Activated CD4-positive, CD25-positive, alpha-beta regulatory T cell (primary cell): ENCODE results near the gene APCDD1.
A peak's percentile ranks its signal among the peaks of the same experiment; 100 is the strongest.
"Not testable (repeated sequence)": the region's sequence is repeated elsewhere in the genome, so short reads cannot be mapped to it uniquely, and the experiment has no call there.

ENCODE experiments used
- DNase-seq, 4 experiments: peaks; one replicate each; lab custom pipeline; 2025; lab: John Stamatoyannopoulos, UW

Gene APCDD1

GRCh38 chr18:10525697-10526560, 71.5 kb downstream of the APCDD1 start, which contains the start of gene NAPG:
NAPG (plus strand) TSS chr18:10526027; CDS start chr18:10526103, 76 bp downstream.
- peak; percentile 69 to 81 (median 78) for DNase-seq

- no peak for DNase-seq
Observed at GRCh38 chr18:10526561-10526949, 72.1 kb downstream of the APCDD1 start.

- no peak for DNase-seq
Observed at GRCh38 chr18:10528439-10528838, 74.0 kb downstream of the APCDD1 start.

- DNase-seq, result no peak
Observed at GRCh38 chr18:10530002-10530401, 75.6 kb downstream of the APCDD1 start.

- peak; percentile 3 to 29 (median 20) for DNase-seq
Observed at GRCh38 chr18:10530852-10531251, 76.4 kb downstream of the APCDD1 start.

- DNase-seq, result no peak
Observed at GRCh38 chr18:10533111-10533510, 78.7 kb downstream of the APCDD1 start.

GRCh38 chr18:10536280-10536679, 81.8 kb downstream of the APCDD1 start:
- no peak for DNase-seq

GRCh38 chr18:10537765-10538164, 83.3 kb downstream of the APCDD1 start:
- no peak for DNase-seq

- DNase-seq, result not testable (repeated sequence)
Observed at GRCh38 chr18:10539124-10539523, 84.7 kb downstream of the APCDD1 start.
